ENCODE measurements around the gene LSM6. TPM values are rescaled to one million over a fixed set of nuclear protein-coding genes. Genes with fewer than 3 reads are reported as not detected.
A peak's percentile ranks its signal among the peaks of the same experiment; 100 is the strongest.

LSM6 gene
- polyA plus RNA-seq, 2 of the 4 experiments (the other 2 are of a cell fraction) = 25.3 to 57.8 TPM

GRCh38 chr4:146214238-146214637 is 38.7 kb downstream of the LSM6 start, which contains the start of gene REELD1:
REELD1 (plus strand) TSS chr4:146214538; CDS start chr4:146216953, 2,415 bp downstream.
- H3K4me1 ChIP-seq = no peaks in the 10 kb centered on the region
- TF ChIP-seq POLR2A (IDR thresholded peaks at IDR 0.05; ENCODE audit: low read length) = no peak
- TF ChIP-seq FOSB (CRISPR knock-in tag; IDR thresholded peaks at IDR 0.05) = no peak
- no peak for TF ChIP-seq TFCP2L1 (CRISPR knock-in tag; IDR thresholded peaks at IDR 0.05)
- ATAC-seq (no peak), DNase-seq (ENCODE audit: low read depth in 1 of 2, low spot score in 1 of 2) (no peak), FAIRE-seq (no peak)
- H3K9me3 ChIP-seq = no peaks in the 10 kb centered on the region
- H3K4me2 ChIP-seq = no peak within 1 kb of the TSS
- ChIA-PET POLR2A (no interaction called here), CTCF (no interaction called here)
- H3K4me3 ChIP-seq = no peak within 1 kb of the TSS
- H3K27ac ChIP-seq = no peak within 1 kb of the TSS
- WGBS (ENCODE audit: missing lambda C conversion rate) = 66% methylated on average over 5 of the region's 5 CpGs

- ATAC-seq = peak; percentile 24 to 36; a peak in 3 of 6 replicates
- Histone ChIP-seq H3K4me1 (no peaks in the 10 kb centered on the region), H3K4me3 (no peak overlapping the region), H3K9me3 (no peaks in the 10 kb centered on the region), H3K27ac (0 out of 6 replicates have a peak overlapping the region, but pooled peaks of 1 of the 2 experiments have one; percentile 24), H3K4me2 (peak overlapping the region; percentile 59)
- TF ChIP-seq ZNF302 (CRISPR knock-in tag; IDR thresholded peaks at IDR 0.05) = no peak
- TF ChIP-seq MYC (IDR thresholded peaks at IDR 0.05; ENCODE audit: borderline replicate concordance, low read length) = no peak
- no peak for TF ChIP-seq ZSCAN20 (CRISPR knock-in tag; IDR thresholded peaks at IDR 0.05)
- no peak for TF ChIP-seq REST (IDR thresholded peaks at IDR 0.05)
- TF ChIP-seq CBX8 (IDR thresholded peaks at IDR 0.05) = no peak
- TF ChIP-seq CHD2 (IDR thresholded peaks at IDR 0.05; ENCODE audit: low read length, partially characterized antibody) = no peak
- TF ChIP-seq MAFK (IDR thresholded peaks at IDR 0.05; ENCODE audit: partially characterized antibody) = no peak
- no peak for TF ChIP-seq RCOR1 (IDR thresholded peaks at IDR 0.05; ENCODE audit: low read depth, low read length)
- TF ChIP-seq PHF8 (IDR thresholded peaks at IDR 0.05; ENCODE audit: borderline replicate concordance, low read depth) = no peak
- no peak for TF ChIP-seq FOSL2 (IDR thresholded peaks at IDR 0.05)
- no peak for TF ChIP-seq FOSL2 (CRISPR knock-in tag; IDR thresholded peaks at IDR 0.05)
- no peak for TF ChIP-seq PBX3 (IDR thresholded peaks at IDR 0.05)
- no peak for TF ChIP-seq HMGXB4 (CRISPR knock-in tag; IDR thresholded peaks at IDR 0.05; ENCODE audit: borderline replicate concordance)
- TF ChIP-seq HOXA7 (CRISPR knock-in tag; IDR thresholded peaks at IDR 0.05) = no peak
- no peak for TF ChIP-seq TFCP2L1 (CRISPR knock-in tag; IDR thresholded peaks at IDR 0.05)
- no peak for TF ChIP-seq MAX (IDR thresholded peaks at IDR 0.05)
- TF ChIP-seq HOXB5 (CRISPR knock-in tag; IDR thresholded peaks at IDR 0.05) = no peak
- TF ChIP-seq POLR2AphosphoS2 (conservative IDR thresholded peaks at IDR 0.05; ENCODE audit: low read length) = no peak
- no peak for TF ChIP-seq CEBPB (IDR thresholded peaks at IDR 0.05)
- TF ChIP-seq RNF2 (IDR thresholded peaks at IDR 0.05; ENCODE audit: borderline replicate concordance, low read depth) = no peak
- TF ChIP-seq HOXB13 (CRISPR knock-in tag; IDR thresholded peaks at IDR 0.05; ENCODE audit: low read depth) = no peak
- WGBS (ENCODE audit: missing lambda C conversion rate) = 25% methylated on average over 8 of the region's 8 CpGs
- no peak for DNase-seq (ENCODE audit: low read depth in 1 of 2, low spot score in 1 of 2)
- ChIA-PET CTCF (interaction anchor here (0.9 kb wide), 1 partner anchor 17 kb away, joined by 3 read pairs; no protein-coding TSS in a partner anchor), POLR2A (no interaction called here)
- FAIRE-seq = no peak
Measured at GRCh38 chr4:146222313-146222712, 46.8 kb downstream of the LSM6 start.

Data from A549 (cell line).